ENCODE data around the gene PRR23C. TPM values are rescaled to one million over a fixed set of nuclear protein-coding genes. Genes with fewer than 3 reads are reported as not detected.
"Not testable (repeated sequence)": the region's sequence is repeated elsewhere in the genome, so short reads cannot be mapped to it uniquely, and the experiment has no call there.

Gene PRR23C
- not detected for polyA plus RNA-seq (2012; ENCODE audit: insufficient read depth, insufficient read length)

GRCh38 chr3:139044366-139045210 lies at the start of gene PRR23C:
PRR23C (minus strand) TSS chr3:139044892; CDS start chr3:139044620, 272 bp downstream.
- no peak within 1 kb of the TSS for H3K4me3 ChIP-seq (ENCODE audit: low read length)
- no peak for DNase-seq (ENCODE audit: low read depth, low spot score)

GRCh38 chr3:139093840-139094239 lies 49.1 kb upstream of the PRR23C start:
- no peak for DNase-seq (ENCODE audit: low read depth, low spot score)
- H3K4me3 ChIP-seq (ENCODE audit: low read length), result no peak overlapping the region

- no peak overlapping the region for H3K4me3 ChIP-seq (ENCODE audit: low read length)
- DNase-seq (ENCODE audit: low read depth, low spot score), result no peak
Measured at GRCh38 chr3:139088462-139089324, 44.0 kb upstream of the PRR23C start.

DNA sequence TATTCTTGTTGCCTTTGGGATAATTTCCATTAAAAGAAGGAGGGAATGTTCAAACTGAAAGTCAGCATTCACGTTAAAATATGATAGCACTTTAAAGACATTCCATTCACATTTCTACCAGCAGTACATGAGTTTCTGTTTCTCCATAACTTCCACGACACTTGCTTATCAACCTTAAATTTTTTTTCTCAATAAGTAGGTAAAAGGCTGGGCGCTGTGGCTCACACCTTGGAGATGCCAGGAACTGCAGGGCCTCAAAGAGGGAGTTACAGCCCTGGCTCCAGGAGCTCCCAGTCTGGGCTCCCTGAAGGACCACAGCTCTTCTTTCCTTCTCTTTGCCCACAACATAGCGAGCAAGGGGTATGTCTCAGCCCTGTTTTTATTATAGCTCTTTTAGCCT lies 42.9 kb upstream of the PRR23C start:
- H3K4me3 ChIP-seq (ENCODE audit: low read length), result no peak overlapping the region
- no peak for DNase-seq (ENCODE audit: low read depth, low spot score)

DNA sequence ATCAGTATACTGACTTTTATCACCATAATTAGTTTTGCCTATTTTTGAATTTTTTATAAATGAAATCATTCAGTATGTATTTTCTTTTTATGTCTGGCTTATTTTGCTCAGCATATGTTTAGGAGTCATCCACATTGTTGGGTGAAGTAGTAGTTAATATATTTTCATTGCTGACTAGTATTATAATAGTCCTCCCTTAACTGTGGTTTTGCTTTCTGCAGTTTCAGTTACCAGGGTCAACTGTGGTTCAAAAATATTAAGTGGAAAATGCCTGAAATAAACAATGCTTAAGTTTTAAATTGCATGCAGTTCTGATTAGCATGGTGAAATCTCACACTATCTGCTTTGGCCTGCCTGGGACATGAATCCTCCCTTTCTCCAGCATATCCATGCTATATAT lies 39.5 kb upstream of the PRR23C start:
- no peak for DNase-seq (ENCODE audit: low read depth, low spot score)
- H3K4me3 ChIP-seq (ENCODE audit: low read length), result no peak overlapping the region

DNA sequence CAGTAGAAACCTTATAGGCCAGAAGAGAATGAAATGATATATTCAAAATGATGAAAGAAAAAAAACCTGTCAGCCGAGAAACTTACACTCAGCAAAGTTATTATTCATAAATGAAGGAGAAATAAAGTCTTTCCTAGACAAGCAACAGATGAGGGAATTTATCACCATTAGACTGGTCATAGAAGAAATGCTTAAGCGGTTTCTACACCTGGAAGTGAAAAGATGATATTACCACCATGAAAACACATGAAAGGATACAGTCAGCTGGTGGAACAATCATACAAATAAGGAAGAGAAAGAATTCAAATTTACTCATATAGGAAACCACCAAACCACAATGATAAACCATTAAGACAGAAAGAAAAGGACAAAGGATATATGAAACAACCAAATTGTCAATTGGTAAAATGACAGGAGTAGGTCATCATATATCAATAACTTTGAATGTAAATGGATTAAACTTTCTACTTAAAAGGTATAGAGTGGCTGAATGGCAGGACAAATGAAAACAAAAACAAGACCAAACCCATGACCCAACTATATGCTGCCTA lies 29.9 kb upstream of the PRR23C start:
- no peak overlapping the region for H3K4me3 ChIP-seq (ENCODE audit: low read length)
- DNase-seq (ENCODE audit: low read depth, low spot score), result no peak

- no peak for DNase-seq (ENCODE audit: low read depth, low spot score)
- no peak overlapping the region for H3K4me3 ChIP-seq (ENCODE audit: low read length)
Measured at GRCh38 chr3:139062918-139063317, 18.2 kb upstream of the PRR23C start.

DNA sequence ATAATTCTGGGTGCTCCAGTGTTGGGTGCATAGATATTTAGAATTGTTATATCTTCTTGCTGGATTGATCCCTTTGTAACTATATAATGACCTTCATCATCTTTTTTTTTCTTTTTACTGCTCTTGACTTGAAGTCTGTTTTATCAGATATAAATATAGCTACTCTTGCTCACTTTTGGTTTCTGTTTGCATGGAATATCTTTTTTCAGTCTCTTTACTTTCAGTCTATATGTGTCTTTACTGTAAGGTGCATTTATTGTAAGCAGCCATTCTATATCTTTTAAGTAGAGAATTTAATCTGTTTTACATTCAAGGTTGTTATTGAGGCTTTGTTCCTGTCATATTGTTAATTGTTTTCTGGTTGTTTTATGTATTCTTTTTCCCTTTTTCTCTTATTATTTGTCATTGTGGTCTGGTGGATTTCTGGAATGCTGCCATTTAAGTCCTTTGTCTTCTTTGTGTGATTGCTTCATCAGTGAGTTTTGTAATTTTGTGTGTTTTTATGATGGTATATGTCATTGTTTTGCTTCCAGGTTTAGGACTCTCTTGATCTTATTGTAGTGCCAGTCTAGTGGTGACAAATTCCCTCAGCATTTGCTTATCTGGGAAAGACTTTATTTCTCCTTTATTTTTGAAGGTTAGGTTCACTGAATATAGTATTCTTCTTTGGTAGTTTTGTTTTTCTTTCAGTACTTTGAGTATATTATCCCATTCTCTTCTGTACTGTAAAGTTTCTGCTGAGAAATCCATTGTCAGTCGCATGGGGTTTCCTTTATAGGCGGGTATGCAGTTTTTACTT lies 8.3 kb upstream of the PRR23C start:
- DNase-seq (ENCODE audit: low read depth, low spot score), result no peak
- H3K4me3 ChIP-seq (ENCODE audit: low read length), result no peak overlapping the region

- H3K4me3 ChIP-seq (ENCODE audit: low read length), result no peak overlapping the region
- no peak for DNase-seq (ENCODE audit: low read depth, low spot score)
Measured at GRCh38 chr3:139043554-139044365, 932 bp downstream of the PRR23C start.

GRCh38 chr3:139037478-139037877 lies 7.2 kb downstream of the PRR23C start:
- H3K4me3 ChIP-seq (ENCODE audit: low read length), result no peak overlapping the region
- DNase-seq (ENCODE audit: low read depth, low spot score), result no peak

GRCh38 chr3:139032326-139033002 lies 12.2 kb downstream of the PRR23C start:
- DNase-seq (ENCODE audit: low read depth, low spot score), result no peak
- H3K4me3 ChIP-seq (ENCODE audit: low read length), result no peak overlapping the region

DNA sequence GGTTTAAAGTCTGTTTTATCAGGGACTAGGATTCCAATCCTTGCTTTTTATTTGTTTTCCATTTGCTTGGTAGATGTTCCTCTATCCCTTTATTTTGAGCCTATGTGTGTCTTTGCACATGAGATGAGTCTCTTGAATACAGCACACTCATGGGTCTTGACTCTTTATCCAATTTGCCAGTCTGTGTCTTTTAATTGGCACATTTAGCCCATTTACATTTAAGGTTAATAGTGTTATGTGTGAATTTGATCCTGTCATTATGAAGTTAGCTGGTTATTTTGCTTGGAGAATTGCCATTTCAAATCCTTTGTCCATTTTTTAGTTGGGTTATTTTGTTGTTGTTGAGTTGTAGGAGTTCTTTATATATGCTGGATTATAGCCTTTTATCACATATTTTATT lies 14.1 kb downstream of the PRR23C start:
- DNase-seq (ENCODE audit: low read depth, low spot score); H3K4me3 ChIP-seq (ENCODE audit: low read length): not testable (repeated sequence)

DNA sequence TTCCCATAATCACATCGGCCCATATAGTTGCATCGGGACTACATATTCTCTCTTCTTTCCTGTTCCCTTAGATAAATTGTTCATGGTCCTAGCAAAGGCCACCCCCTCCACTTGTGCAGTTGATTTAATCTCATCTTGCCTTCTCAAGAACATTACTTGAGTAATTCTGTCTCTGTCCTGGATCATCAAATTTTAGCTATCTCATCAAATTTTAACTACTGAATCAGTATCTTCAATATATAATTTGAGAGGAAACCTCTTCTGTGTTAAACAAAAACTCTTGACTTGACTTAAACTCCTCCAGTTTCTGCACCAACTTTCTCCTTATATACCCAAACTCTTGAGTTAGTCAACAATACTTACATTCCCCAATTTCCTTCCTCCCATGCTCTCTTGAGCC lies 19.7 kb downstream of the PRR23C start:
- DNase-seq (ENCODE audit: low read depth, low spot score), result no peak
- no peak overlapping the region for H3K4me3 ChIP-seq (ENCODE audit: low read length)

GRCh38 chr3:139020868-139021234 lies 23.8 kb downstream of the PRR23C start, which contains the start of gene PRR23B:
PRR23B (minus strand) TSS chr3:139020926; CDS start chr3:139020661, 265 bp downstream.
- H3K4me3 ChIP-seq (ENCODE audit: low read length), result no peak within 1 kb of the TSS
- peak; percentile 5 for DNase-seq (ENCODE audit: low read depth, low spot score)

DNA sequence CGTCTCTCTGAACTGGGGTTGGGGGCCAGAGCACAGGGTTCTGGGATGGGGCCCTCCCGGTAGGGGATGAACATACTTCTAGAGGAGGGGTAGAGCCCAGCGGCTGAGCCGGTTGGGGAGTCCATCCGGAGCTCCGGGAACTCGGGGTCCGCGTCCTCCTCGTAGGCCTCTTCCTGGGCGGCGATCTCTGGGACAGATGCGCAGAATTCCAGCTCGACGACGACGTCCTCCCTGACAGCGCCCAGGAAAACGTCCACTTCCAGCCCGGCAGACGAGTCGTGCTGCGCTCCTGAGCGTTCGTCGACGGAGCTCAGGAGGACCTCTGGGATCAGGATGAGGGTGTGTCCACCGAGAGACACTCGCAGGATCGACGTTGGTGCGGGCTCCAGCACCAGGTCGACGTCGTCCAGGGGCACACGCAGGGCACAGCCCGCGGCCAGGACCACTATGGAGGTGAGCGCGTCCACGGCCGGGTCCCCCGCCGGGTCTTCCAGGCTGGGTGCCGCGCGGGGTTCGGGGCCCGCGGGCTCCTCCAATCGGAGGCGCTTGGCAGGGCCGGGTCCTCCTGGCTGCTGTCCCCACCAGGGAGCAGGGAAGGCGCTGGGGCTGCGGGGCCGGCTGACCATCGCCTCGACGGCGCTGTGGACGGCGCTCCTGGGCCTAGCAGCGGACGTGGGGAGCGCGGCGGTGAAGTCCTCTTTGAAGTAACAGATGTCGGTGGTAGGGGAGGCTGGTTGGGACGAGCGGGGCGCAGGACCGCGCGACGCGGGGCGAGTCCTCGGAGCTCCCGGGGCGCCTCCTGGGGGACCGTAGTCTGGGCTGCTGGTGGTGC lies 24.4 kb downstream of the PRR23C start:
- no peak overlapping the region for H3K4me3 ChIP-seq (ENCODE audit: low read length)

GRCh38 chr3:139016430-139017048 lies 28.2 kb downstream of the PRR23C start:
- DNase-seq (ENCODE audit: low read depth, low spot score), result no peak
- no peak overlapping the region for H3K4me3 ChIP-seq (ENCODE audit: low read length)

More for the DNA sequence above, 24.4 kb downstream of the PRR23C start:
- DNase-seq (ENCODE audit: low read depth, low spot score), result no peak

Measured in Jurkat, Clone E6-1 (cell line).